DMS153 treated with DMSO at 0.1 percent for 48 hours (cell line): ENCODE results near the gene CCKAR.

ENCODE experiments used
- DNase-seq: peaks from one replicate; lab custom pipeline; 2025; ENCODE audit not compliant: unreplicated experiment; lab: John Stamatoyannopoulos, UW

Gene CCKAR

GRCh38 chr4:26491449-26492170 lies 1.3 kb upstream of the CCKAR start:
- no peak for DNase-seq

DNA sequence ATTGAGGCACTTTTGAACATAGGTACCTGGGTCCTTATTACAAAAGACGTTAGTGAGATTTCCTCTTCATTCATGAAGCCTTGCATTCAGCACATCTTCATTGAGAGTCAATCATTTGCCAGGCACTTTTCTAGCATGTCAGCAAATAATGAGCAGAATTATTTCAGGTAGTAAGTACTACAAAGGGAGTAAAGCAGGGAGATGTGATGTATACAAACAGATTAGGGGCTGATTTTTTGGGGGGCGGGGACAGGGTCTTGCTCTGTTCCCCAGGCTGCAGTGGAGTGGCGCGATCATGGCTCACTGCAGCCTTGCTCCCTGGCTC lies 638 bp upstream of the CCKAR start:
- no peak for DNase-seq

GRCh38 chr4:26489101-26489985 lies 941 bp downstream of the CCKAR start:
- DNase-seq, result no peak

DNA sequence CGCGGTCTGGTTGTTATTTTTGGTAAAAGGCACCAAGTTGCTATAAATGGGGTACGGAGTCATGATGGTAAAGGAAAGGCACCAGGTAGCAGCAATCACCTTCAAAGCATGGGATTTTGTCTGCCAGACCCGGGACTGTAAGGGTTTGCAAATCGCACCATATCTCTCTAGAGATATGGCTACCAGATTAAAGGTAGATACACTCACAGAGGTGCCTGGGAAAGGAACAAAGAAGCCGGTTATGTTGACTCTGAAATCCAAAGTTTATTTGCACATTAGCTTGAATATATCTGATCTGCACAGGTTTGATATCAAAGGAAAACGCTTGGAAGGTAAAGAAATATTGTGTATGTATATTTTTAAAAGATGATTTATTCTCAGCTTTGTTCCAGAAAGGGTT lies 4.6 kb downstream of the CCKAR start:
- no peak for DNase-seq

GRCh38 chr4:26484516-26484915 lies 5.8 kb downstream of the CCKAR start:
- no peak for DNase-seq

DNA sequence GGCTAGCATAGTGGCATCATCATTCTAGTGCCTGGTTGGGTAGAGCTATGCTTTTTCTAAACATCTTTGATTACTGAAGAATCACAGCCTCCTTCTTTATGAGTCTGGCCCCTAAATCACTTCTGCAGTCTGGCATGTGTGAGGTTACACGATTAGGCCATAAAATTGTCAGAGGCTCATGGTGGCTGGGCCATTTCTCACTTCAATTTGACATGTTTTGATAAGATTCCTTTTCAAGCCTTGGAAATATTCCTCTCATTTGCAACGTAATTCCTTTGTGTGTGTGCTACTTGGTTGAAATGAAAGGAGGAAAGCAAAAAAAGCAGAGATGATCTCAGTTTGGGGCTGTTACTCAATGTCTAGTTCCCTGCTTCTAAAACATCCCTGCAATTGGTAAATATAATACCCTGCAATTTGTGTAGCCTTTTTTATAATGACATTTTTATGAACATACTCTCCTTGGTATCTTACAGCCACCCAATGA lies 6.2 kb downstream of the CCKAR start:
- DNase-seq, result no peak

DNA sequence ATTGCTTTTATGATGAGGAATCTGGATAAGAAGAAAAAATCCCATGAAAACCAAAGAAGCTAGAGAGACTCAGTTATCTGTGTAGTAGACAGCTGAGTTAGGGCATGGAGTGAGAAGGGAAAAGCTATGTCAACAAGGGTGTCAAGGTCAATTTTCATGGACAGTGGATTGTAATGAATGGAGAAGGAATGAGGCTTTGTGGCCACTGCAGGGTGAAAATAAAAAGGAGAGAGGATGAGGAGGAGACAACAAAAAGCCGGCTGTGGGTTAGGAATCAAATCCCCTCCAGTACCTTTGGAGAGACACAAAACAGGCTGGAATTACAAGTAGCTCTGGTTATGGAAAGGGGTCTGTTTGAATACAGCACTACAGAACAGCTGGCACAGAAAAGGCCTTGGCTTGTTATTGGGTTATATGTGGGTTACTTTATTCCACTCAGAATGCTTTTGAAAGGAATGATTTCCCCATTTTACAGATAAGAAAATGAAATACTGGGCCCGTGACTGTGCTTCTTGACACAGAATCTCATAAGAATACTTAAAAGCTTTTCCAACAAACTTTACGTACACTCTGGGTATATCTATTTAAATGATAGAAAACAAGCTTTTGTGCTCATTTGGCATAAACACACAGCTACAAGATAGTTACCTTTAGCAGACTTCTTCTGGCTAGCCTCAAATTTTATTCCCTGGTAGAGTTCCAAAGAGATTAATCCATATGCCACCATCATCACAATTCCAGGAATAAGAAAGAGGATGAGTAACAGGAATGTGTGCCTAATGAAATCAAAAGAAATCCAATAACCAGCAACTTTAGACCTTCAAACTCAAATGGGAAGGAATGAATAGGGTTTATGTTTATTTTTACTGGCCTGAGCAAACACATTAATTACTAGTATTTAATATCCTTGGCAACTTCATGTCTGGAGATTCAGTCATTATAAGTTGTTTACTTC lies 7.5 kb downstream of the CCKAR start:
- DNase-seq, result no peak

DNA sequence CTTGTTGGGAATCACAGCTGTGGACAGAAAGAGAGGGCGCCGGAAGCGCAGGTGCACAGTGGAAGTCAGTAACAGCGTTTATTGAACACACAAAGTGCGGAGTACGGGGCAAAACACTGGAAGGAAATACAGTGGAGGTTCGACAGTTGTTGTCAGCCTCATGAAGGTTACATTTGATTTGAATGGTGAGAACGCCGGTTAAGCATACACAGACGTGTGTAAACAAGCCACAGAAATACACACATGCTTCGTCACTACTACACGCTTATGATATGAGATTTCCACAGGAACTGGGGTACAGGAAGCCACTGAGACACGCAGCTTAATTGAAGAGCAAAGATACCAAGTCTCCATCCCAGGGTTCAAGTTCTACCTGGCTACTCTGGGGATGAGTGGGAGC lies 12.0 kb downstream of the CCKAR start:
- DNase-seq, result no peak

- no peak for DNase-seq
These were observed 13.7 kb downstream of the CCKAR start for GRCh38 chr4:26476545-26476944.

GRCh38 chr4:26475716-26476115 lies 14.6 kb downstream of the CCKAR start:
- DNase-seq, result no peak

- DNase-seq, result no peak
These were observed 15.7 kb downstream of the CCKAR start for GRCh38 chr4:26474551-26474950.

DNA sequence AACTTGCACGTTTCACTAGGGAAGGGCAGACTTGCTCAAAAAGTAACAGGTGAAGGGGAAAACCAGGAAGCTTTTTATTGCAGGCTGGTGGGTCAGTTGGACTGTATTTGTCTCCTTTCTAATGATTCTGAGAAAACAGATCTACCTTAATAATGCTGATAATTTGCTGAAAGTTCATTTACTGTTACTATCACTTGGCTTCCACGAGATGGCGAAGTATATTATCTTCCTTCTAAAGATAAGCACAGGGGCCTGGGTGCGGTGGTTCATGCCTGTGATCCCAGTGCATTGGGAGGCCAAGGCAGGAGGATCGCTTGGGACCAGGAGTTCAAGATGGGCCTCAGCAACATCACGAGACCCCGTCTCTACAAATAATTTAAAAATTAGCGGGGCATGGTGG lies 16.4 kb downstream of the CCKAR start:
- no peak for DNase-seq

- no peak for DNase-seq
These were observed 18.4 kb downstream of the CCKAR start for GRCh38 chr4:26471890-26472289.

DNA sequence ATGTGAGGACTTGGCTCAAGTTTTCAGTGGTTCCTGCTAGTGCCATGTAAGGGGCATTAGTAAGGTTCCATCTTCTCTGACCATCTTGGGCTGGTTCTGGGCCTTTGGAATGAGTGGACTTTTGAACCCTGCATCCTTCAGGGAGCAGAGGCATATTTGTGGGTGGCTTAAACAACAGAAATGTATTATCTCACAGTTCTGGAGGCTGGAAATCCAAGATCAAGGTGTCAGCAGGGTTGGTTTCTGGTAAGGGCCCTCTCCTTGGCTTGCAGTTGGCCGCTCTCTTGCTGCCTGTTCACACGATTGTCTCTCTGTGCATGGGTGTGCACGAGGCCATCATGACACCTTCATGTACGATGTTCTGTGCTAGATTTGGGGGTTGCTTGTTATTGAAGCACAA lies 21.3 kb downstream of the CCKAR start:
- DNase-seq, result no peak

GRCh38 chr4:26468283-26468949 lies 21.9 kb downstream of the CCKAR start:
- no peak for DNase-seq

DNA sequence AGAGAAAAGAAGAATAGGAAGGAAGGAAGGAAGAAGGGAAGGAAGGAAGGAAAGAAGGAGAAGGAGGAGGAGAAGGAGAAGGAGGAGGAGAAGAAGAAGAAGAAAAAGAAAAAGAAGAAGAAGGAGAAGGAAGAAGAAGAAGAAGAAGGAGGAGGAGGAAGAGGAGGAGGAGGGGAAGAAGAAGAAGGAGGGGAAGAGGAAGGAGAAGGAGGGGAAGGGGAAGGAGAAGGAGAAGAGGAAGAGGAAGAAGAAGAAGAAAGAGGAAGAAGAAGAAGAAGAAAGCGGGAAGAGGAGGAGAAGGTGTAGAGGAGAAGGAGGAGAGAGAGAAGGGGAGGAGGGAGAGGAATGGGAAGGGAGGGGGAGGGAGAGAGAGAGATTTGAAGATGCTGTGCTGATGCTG lies 22.6 kb downstream of the CCKAR start:
- DNase-seq, result no peak

DNA sequence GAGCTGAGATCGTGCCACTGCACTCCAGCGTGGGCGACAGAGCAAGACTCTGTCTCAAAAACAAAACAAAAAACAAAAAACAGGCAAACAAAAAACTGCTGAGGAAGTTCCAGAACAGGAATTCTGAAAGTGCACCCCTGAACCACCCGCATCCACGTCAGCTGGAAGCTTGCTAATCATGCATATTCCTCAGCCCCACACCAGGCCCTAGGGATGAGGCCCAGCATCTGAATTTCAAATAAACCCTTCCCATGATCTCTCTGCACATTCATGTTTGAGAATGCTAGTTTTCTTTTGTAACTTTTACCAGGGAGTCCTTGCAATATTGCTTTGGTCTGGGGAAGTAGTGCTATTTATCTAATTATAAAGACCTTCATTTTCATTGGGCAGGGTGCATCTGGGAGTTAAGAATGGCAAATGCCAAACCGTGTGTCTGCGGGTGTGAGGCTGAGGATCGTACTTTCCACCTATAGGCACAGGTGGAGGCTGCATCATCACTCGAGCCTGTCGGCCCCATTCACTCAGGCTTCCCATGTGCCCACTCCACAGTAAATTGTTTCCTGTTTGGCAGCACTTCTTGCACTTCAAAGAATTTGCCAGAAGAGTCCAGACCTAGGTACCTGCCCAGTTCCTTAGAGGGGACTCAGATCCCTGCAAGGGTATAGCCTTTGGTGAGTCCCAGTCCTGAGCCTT lies 23.6 kb downstream of the CCKAR start:
- DNase-seq, result no peak

DNA sequence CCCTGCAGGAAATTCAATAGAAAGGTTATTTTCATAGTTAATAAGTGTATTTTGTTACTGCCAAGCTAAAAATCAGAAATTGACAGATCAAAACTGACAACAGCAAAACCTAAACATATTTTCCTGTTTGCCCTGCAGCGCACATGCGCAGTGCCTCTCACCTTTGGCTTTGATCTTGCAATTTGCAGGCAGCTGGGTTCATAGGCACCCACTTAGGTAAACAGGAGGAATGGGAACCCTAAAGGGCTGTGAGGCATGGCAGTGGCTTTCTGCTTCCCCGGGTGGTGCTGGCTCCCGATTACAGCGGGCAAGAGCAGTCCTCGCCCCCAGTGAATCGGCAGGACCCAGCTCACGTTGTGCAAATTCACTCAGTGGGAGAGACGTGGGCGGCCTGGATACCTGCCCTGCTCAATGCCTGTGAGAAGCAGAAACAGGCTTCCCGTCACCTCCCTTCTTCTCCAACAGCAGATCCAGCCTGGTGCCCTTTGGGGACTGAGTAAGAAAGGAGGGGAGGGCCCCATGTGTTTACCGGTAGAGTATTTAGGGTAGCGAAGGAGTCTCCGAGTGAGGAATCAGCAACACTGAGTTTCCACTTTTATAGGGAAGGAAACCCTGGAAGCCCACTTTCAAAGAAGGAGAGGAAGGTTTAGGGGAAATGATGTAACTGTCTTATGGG lies 25.7 kb downstream of the CCKAR start:
- DNase-seq, result no peak

GRCh38 chr4:26463386-26463785 lies 26.9 kb downstream of the CCKAR start:
- DNase-seq, result no peak

DNA sequence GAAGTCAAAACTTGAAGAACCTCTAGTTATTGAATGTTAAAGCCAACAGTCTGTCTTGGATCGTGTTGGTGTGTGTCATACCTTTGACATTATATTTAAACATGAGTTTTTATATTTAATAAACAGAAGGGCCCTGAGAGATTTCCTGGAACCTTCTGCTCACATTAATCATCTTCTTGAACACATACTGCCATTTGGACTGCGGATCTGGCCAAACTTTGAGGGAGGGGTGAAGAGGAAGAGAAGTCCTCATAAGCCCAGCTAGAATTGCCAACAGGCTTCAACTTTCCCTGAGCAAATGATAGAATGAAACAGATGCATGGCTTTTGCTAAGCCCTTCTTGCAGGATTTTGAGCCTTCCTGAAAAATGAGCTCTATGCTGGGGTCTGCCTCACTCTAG lies 27.4 kb downstream of the CCKAR start:
- no peak for DNase-seq
